ENCODE results near the gene C18orf63. TPM values are rescaled to one million over a fixed set of nuclear protein-coding genes. Genes with fewer than 3 reads are reported as not detected.

C18orf63 gene
- total and polyA plus RNA-seq, 2 donors (not counting 3 experiments of a cell fraction or from before 2014, with no cell fraction given): not detected

GRCh38 chr18:74381621-74382295, 66.1 kb downstream of the C18orf63 start:
- no peaks in the 10 kb centered on the region for H3K79me2 ChIP-seq (ENCODE audit: control insufficient read depth, insufficient read depth, low read length)
- intact Hi-C loops (cut with micrococcal nuclease): no loop called here
- FAIRE-seq: no peak
- H3K9ac ChIP-seq (replicated peaks; ENCODE audit: extremely low read depth, insufficient read depth, low read length): no peak overlapping the region
- H3K4me2 ChIP-seq (ENCODE audit: insufficient read depth, low read length): no peak overlapping the region
- POLR2A ChIA-PET: no interaction called here
- TF ChIP-seq FOS (IDR thresholded peaks at IDR 0.05; ENCODE audit: borderline replicate concordance, insufficient read depth, low read length) (no peak), CTCF (IDR thresholded peaks at IDR 0.05; ENCODE audit: extremely low read depth in 1 of 2, insufficient read depth in 1 of 2, low read depth in 1 of 2, low read length in 2 of 2) (no peak), MYC (IDR thresholded peaks at IDR 0.05; ENCODE audit: low read depth, low read length) (no peak), GATA2 (IDR thresholded peaks at IDR 0.05; ENCODE audit: insufficient read depth, insufficient read length, low read depth, low read length) (no peak)
- no peak for DNase-seq (ENCODE audit: low read depth, low spot score)
- CTCF ChIA-PET: no interaction called here
- H3K4me1 ChIP-seq (ENCODE audit: control insufficient read depth, extremely low read depth, insufficient read depth, low read length): no peaks in the 10 kb centered on the region
- H3K4me3 ChIP-seq (replicated peaks in 1 of 3; ENCODE audit: insufficient read depth in 1 of 3, low read depth in 1 of 3, low read length in 3 of 3): no peak overlapping the region
- H3K9me1 ChIP-seq (replicated peaks; ENCODE audit: control insufficient read depth, extremely low read depth, insufficient read depth, low read length): no peaks in the 10 kb centered on the region
- dilution Hi-C loops (cut with MboI; ENCODE audit: extremely low pct_ligation_motif_present, low sequenced_read_pairs): no loop called here
- no peak overlapping the region for H3K27ac ChIP-seq (ENCODE audit: insufficient read depth, low read depth, low read length)
- no peaks in the 10 kb centered on the region for H3K9me3 ChIP-seq (replicated peaks; ENCODE audit: control insufficient read depth, insufficient read depth, low read length)
- no TSS peak for BruUV-seq (replicated peaks)
- H3K36me3 ChIP-seq (ENCODE audit: control insufficient read depth in 2 of 2, extremely low read depth in 1 of 2, insufficient read depth in 2 of 2, low read length in 2 of 2): no peaks in the 10 kb centered on the region
- no peak overlapping the region for H2AFZ ChIP-seq (ENCODE audit: low read depth, low read length)
- H4K20me1 ChIP-seq (replicated peaks; ENCODE audit: control insufficient read depth, extremely low read depth, insufficient read depth, low read length): no peaks in the 10 kb centered on the region
- H3K27me3 ChIP-seq (ENCODE audit: control insufficient read depth in 2 of 2, insufficient read depth in 2 of 2, low read length in 2 of 2): no peaks in the 10 kb centered on the region

- TF ChIP-seq POLR2A (IDR thresholded peaks at IDR 0.05; ENCODE audit: low read depth, low read length) (no peak), JUN (IDR thresholded peaks at IDR 0.05; ENCODE audit: borderline replicate concordance, insufficient read depth, insufficient read length, low read depth) (no peak), POLR2AphosphoS5 (IDR thresholded peaks at IDR 0.05; ENCODE audit: insufficient read depth, low read depth, low read length) (no peak), MAX (IDR thresholded peaks at IDR 0.05; ENCODE audit: insufficient read depth, insufficient read length) (no peak), CTCF (IDR thresholded peaks at IDR 0.05; ENCODE audit: extremely low read depth in 1 of 2, insufficient read depth in 1 of 2, low read depth in 1 of 2, low read length in 2 of 2) (no peak), GATA2 (IDR thresholded peaks at IDR 0.05; ENCODE audit: insufficient read depth, insufficient read length, low read depth, low read length) (no peak), EZH2 (IDR thresholded peaks at IDR 0.05; ENCODE audit: borderline replicate concordance, low read depth, low read length, severe bottlenecking) (no peak), FOS (IDR thresholded peaks at IDR 0.05; ENCODE audit: borderline replicate concordance, insufficient read depth, low read length) (no peak), MYC (IDR thresholded peaks at IDR 0.05; ENCODE audit: low read depth, low read length) (no peak)
- Histone ChIP-seq H3K27me3 (ENCODE audit: control insufficient read depth in 2 of 2, insufficient read depth in 2 of 2, low read length in 2 of 2) (no peaks in the 10 kb centered on the region), H3K9ac (replicated peaks; ENCODE audit: extremely low read depth, insufficient read depth, low read length) (no peak overlapping the region), H4K20me1 (replicated peaks; ENCODE audit: control insufficient read depth, extremely low read depth, insufficient read depth, low read length) (no peaks in the 10 kb centered on the region), H3K4me1 (ENCODE audit: control insufficient read depth, extremely low read depth, insufficient read depth, low read length) (no peaks in the 10 kb centered on the region), H3K4me3 (replicated peaks in 1 of 3; ENCODE audit: insufficient read depth in 1 of 3, low read depth in 1 of 3, low read length in 3 of 3) (no peak overlapping the region), H3K9me3 (replicated peaks; ENCODE audit: control insufficient read depth, insufficient read depth, low read length) (no peaks in the 10 kb centered on the region), H2AFZ (ENCODE audit: low read depth, low read length) (no peak overlapping the region), H3K36me3 (ENCODE audit: control insufficient read depth in 2 of 2, extremely low read depth in 1 of 2, insufficient read depth in 2 of 2, low read length in 2 of 2) (no peaks in the 10 kb centered on the region), H3K4me2 (ENCODE audit: insufficient read depth, low read length) (no peak overlapping the region), H3K27ac (ENCODE audit: insufficient read depth, low read depth, low read length) (no peak overlapping the region), H3K9me1 (replicated peaks; ENCODE audit: control insufficient read depth, extremely low read depth, insufficient read depth, low read length) (no peaks in the 10 kb centered on the region), H3K79me2 (ENCODE audit: control insufficient read depth, insufficient read depth, low read length) (no peaks in the 10 kb centered on the region)
- FAIRE-seq (no peak), DNase-seq (ENCODE audit: low read depth, low spot score) (no peak)
- POLR2A ChIA-PET: no interaction called here
- intact Hi-C loops (cut with micrococcal nuclease) (no loop called here), dilution Hi-C loops (cut with MboI; ENCODE audit: extremely low pct_ligation_motif_present, low sequenced_read_pairs) (no loop called here)
- BruUV-seq (replicated peaks): no TSS peak
- CTCF ChIA-PET: no interaction called here
Measured at GRCh38 chr18:74382481-74383017, 66.9 kb downstream of the C18orf63 start.

Measured in endothelial cell of umbilical vein (primary cell).